ENCODE data around the gene CLDN14.

The CLDN14 gene

DNA sequence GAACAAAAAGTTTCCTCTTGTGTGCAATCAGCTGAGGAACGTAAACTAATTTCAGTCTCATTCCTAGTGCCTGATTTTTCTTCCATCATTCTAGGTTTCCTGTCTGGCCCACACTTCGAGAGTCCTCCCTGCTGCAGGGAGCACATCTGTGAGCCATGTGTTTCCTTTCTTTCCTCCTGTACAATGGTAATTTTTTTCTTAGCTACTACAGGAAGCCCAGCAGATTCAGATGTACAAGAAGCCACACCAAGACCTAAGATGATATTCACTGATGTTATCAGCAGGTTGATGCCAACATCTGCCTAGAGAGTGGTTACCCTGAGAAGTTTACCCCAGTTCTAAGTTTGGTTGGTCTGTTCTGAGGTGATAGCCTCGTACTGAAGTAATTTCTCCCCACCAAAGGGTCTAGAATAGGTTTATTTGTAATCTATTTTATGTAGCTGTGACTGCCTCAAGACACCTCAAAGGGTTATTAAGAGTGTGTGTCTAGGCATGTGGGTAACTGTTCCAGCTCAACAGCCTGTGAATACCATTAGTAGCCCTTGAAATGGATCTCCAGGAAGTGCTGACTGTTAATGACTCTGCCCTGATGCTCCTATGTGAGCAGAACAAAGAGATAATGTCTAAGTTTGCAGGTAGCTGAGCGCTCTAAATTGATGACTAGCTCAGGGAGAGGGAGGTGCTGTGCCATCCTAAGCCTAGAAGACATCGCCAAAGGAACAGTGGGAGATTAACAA, 31.7 kb upstream of the CLDN14 start:
- Histone ChIP-seq H3K27me3 (replicated peaks; ENCODE audit: control insufficient read depth, insufficient read depth, low read length) (peaks cover 39% of the 10 kb centered on the region), H3K4me1 (ENCODE audit: control insufficient read depth, insufficient read depth, low read length) (no peaks in the 10 kb centered on the region), H3K36me3 (ENCODE audit: control insufficient read depth, insufficient read depth, low read length, severe bottlenecking) (no peaks in the 10 kb centered on the region), H3K9me3 (ENCODE audit: control insufficient read depth, low read length) (no peaks in the 10 kb centered on the region), H3K9ac (ENCODE audit: low read length) (no peak overlapping the region), H3K4me3 (ENCODE audit: low read length) (no peak overlapping the region)
- DNase-seq (ENCODE audit: low read depth): no peak

DNA sequence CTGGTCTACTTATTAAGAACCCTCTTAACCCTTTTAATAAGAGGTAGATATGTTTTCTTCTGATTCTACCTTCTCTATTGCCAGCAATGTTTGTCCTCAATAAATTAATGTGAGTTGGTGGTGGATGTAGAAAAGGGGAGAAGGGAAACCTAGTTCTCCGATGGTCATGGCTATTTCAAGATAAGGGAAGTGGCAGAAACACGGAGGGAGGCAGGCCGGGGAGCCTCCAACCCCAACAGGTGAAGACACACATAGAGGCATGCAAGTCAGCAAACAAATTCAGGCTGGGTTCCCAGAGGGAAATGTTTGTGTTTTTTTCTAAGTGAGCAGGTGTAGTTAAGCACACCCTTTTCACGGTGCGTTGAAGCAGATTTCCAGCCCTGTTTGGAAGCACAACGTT, 31.0 kb upstream of the CLDN14 start:
- no peak overlapping the region for H3K9ac ChIP-seq (ENCODE audit: low read length)
- no peaks in the 10 kb centered on the region for H3K36me3 ChIP-seq (ENCODE audit: control insufficient read depth, insufficient read depth, low read length, severe bottlenecking)
- H3K4me3 ChIP-seq (ENCODE audit: low read length): no peak overlapping the region
- peaks cover 39% of the 10 kb centered on the region for H3K27me3 ChIP-seq (replicated peaks; ENCODE audit: control insufficient read depth, insufficient read depth, low read length)
- no peaks in the 10 kb centered on the region for H3K4me1 ChIP-seq (ENCODE audit: control insufficient read depth, insufficient read depth, low read length)
- no peak for DNase-seq (ENCODE audit: low read depth)
- H3K9me3 ChIP-seq (ENCODE audit: control insufficient read depth, low read length): no peaks in the 10 kb centered on the region

DNA sequence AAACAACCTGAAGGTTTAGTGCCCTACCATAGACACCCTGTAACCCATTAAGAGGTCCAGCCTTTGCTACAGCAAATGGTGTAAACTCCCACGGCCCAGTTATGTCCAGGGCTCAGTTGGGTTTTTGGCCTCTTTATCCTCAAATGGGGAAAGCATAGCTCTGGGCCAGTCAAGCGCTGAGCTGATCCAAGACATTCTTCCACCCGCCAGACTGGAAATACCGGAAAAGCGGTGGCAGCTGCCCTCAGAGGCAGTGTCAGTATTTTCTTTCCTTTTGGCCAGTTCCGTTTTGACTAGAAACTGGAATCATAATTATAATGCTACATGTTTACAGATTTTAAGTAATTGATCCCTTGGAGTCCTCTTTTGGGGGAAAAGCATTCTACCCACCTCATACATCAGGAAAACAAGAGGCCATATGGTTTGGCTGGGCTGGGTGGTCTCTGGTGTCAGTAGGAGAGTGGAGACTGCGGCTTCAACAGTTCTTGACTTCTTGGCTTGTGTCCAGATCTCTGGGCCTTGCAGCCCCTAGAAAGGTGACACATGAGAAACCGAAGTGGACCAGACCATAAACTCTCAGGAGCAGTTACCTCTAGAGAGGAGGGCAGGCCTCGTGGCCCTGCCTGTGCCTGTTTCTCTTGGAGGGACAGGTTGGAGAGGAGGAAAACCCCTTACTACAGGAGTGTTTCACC, 30.2 kb upstream of the CLDN14 start:
- H3K36me3 ChIP-seq (ENCODE audit: control insufficient read depth, insufficient read depth, low read length, severe bottlenecking): no peaks in the 10 kb centered on the region
- no peak overlapping the region for H3K9ac ChIP-seq (ENCODE audit: low read length)
- H3K4me3 ChIP-seq (ENCODE audit: low read length): no peak overlapping the region
- no peaks in the 10 kb centered on the region for H3K9me3 ChIP-seq (ENCODE audit: control insufficient read depth, low read length)
- DNase-seq (ENCODE audit: low read depth): no peak
- no peaks in the 10 kb centered on the region for H3K4me1 ChIP-seq (ENCODE audit: control insufficient read depth, insufficient read depth, low read length)
- peaks cover 44% of the 10 kb centered on the region for H3K27me3 ChIP-seq (replicated peaks; ENCODE audit: control insufficient read depth, insufficient read depth, low read length)

DNA sequence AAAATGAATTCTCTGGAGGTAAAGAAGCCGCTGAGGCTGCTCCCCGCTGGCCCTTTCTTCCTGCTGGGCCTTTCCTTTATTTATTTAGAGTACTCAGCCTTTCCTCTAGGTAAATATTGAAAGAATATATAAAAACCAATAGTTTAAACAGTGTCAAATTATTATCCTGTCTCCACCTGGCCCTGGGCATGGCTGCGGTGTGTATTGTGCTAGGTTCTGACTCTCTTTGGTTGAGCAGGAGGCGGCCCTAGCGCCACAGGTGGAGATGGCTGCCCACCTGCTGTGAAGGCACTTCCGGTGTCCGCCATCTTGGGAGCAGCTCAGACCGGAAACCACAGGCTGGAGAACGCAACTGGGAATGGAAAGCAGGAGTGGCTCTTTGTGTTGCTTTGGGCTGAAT, 29.0 kb upstream of the CLDN14 start:
- no peak overlapping the region for H3K4me3 ChIP-seq (ENCODE audit: low read length)
- no peak for DNase-seq (ENCODE audit: low read depth)
- H3K9me3 ChIP-seq (ENCODE audit: control insufficient read depth, low read length): no peaks in the 10 kb centered on the region
- H3K4me1 ChIP-seq (ENCODE audit: control insufficient read depth, insufficient read depth, low read length): no peaks in the 10 kb centered on the region
- H3K36me3 ChIP-seq (ENCODE audit: control insufficient read depth, insufficient read depth, low read length, severe bottlenecking): no peaks in the 10 kb centered on the region
- H3K27me3 ChIP-seq (replicated peaks; ENCODE audit: control insufficient read depth, insufficient read depth, low read length): peaks cover 38% of the 10 kb centered on the region
- H3K9ac ChIP-seq (ENCODE audit: low read length): no peak overlapping the region

DNA sequence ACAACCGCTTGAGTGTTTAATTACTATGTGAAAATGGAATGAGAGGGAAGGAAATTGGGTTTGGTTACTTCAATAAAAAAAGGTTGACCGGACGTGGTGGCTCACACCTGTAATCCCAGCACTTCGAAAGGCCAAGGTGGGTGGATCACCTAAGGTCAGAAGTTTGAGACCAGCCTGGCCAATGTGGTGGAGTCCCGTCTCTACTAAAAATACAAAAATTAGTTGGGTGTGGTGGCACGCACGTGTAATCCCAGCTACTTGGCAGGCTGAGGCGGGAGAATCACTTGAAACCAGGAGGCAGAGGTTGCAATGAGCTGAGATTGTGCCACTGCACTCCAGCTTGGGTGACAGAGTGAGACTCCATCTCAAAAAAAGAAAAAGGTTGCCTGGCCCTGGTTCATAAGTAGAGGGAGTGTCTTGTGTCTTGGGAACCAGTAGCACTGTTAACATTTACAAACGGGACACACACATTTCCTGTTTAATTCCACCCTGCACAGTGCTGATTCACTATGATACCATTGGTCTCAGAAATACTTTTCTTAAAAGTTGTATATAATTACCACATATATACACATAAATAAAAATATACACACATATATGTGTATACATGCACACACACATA, 27.6 kb upstream of the CLDN14 start:
- Histone ChIP-seq H3K9me3 (ENCODE audit: control insufficient read depth, low read length) (no peaks in the 10 kb centered on the region), H3K4me1 (ENCODE audit: control insufficient read depth, insufficient read depth, low read length) (no peaks in the 10 kb centered on the region), H3K27me3 (replicated peaks; ENCODE audit: control insufficient read depth, insufficient read depth, low read length) (peaks cover 27% of the 10 kb centered on the region), H3K36me3 (ENCODE audit: control insufficient read depth, insufficient read depth, low read length, severe bottlenecking) (no peaks in the 10 kb centered on the region), H3K4me3 (ENCODE audit: low read length) (no peak overlapping the region), H3K9ac (ENCODE audit: low read length) (no peak overlapping the region)
- no peak for DNase-seq (ENCODE audit: low read depth)

DNA sequence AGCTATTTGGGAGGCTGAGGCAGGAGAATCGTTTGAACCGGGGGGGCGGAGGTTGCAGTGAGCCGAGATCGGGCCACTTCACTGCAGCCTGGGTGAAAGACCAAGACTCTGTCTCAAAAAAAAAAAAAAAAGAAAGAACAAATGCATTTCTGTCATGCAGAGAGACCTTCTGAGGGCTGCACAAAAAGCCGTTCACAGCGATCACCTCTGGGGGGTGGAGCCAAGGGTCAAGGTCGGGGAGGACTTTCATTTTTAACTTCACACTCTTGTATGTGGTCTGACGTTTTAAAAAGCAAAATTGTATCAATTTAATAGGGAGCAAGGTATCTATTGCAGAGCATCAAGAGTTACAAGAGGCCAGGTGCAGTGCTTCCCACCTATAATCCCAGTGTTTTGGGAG, 26.6 kb upstream of the CLDN14 start:
- no peak overlapping the region for H3K9ac ChIP-seq (ENCODE audit: low read length)
- H3K9me3 ChIP-seq (ENCODE audit: control insufficient read depth, low read length): no peaks in the 10 kb centered on the region
- no peak overlapping the region for H3K4me3 ChIP-seq (ENCODE audit: low read length)
- H3K36me3 ChIP-seq (ENCODE audit: control insufficient read depth, insufficient read depth, low read length, severe bottlenecking): no peaks in the 10 kb centered on the region
- H3K27me3 ChIP-seq (replicated peaks; ENCODE audit: control insufficient read depth, insufficient read depth, low read length): peaks cover 17% of the 10 kb centered on the region
- DNase-seq (ENCODE audit: low read depth): no peak
- no peaks in the 10 kb centered on the region for H3K4me1 ChIP-seq (ENCODE audit: control insufficient read depth, insufficient read depth, low read length)

DNA sequence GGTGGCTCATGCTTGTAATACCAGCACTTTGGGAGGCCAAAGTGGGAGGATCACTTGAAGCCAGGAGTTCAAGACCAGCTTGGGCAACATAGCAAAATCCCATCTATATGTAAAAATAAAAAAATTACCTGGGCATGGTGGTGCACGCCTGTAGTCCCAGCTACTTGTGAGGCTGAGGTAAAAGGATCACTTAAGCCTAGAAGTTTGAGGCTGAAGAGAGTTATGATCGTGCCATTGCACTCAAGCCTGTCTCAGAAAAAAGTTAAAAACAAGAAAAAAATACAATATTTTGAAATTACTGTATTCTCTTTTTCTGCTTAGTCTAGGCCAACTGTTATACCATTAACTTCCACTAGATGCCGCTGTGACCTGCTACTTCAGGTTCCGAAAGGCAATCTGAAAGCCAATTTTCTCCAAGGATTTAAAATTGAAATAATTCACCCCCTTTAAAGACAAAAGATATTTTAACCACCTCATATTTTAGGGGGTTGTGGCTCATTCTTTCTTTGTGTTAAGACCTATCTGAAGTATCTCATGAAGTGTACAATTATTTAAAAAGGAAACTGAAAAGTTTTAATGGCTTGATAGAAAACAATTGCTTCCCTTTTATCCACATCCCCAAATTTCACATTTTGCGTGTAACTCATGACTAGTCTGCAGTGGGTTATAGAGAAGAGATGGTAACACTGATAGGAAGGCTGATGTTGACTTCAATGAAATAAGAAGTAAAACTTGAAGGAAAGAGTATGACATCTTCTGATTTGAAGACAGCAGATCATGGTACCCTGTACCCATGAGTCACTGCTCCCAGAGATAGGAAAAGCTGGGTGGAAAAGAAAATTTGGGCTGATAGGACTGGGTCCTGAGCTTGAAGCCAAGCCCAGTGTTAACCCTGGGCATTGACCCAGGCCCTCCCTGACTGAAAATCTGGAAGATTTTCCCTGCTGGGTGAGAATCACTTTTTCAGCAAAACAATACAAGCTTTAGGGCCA, 24.4 kb upstream of the CLDN14 start:
- DNase-seq (ENCODE audit: low read depth): peak; percentile 85
- Histone ChIP-seq H3K4me3 (ENCODE audit: low read length) (no peak overlapping the region), H3K4me1 (ENCODE audit: control insufficient read depth, insufficient read depth, low read length) (peaks cover 13% of the 10 kb centered on the region), H3K36me3 (ENCODE audit: control insufficient read depth, insufficient read depth, low read length, severe bottlenecking) (no peaks in the 10 kb centered on the region), H3K9ac (ENCODE audit: low read length) (no peak overlapping the region), H3K9me3 (ENCODE audit: control insufficient read depth, low read length) (no peaks in the 10 kb centered on the region), H3K27me3 (replicated peaks; ENCODE audit: control insufficient read depth, insufficient read depth, low read length) (peaks cover 11% of the 10 kb centered on the region)

DNA sequence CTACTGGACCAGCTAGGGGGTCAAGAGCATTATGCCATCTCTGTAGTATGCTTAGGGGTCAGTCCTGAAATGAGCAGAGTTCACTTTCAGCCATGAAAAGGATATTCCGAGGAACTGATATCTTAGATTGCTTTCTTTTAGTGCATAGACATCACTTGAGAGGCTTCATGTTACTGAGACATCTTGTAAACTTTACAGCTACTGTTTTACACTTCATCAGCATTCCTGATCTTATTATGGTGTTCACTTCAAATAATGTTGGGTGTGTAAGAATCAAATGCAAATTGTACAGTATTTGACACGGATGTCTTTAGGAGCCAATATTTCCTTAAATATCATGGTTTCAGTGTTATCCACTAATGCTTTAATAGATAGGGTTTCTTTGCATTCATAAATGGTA, 22.4 kb upstream of the CLDN14 start:
- Histone ChIP-seq H3K9ac (ENCODE audit: low read length) (no peak overlapping the region), H3K27me3 (replicated peaks; ENCODE audit: control insufficient read depth, insufficient read depth, low read length) (peaks cover 5% of the 10 kb centered on the region), H3K36me3 (ENCODE audit: control insufficient read depth, insufficient read depth, low read length, severe bottlenecking) (no peaks in the 10 kb centered on the region), H3K9me3 (ENCODE audit: control insufficient read depth, low read length) (no peaks in the 10 kb centered on the region), H3K4me3 (ENCODE audit: low read length) (no peak overlapping the region), H3K4me1 (ENCODE audit: control insufficient read depth, insufficient read depth, low read length) (peaks cover 13% of the 10 kb centered on the region)
- no peak for DNase-seq (ENCODE audit: low read depth)

DNA sequence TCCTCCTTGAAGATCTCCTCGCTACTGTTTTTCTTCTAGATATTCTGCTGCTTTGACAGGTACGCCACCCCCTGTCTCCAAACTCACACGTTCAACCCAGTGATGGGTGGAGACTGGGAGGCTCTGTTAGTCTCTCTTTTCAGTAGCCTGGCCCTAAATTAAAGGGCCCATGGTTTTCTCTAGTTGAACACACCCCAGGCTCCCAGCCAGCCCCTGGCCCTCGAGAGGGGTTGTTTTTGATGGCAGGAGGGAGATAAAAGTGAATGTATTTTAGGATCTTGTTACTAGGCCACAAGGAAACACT, 21.6 kb upstream of the CLDN14 start:
- no peaks in the 10 kb centered on the region for H3K9me3 ChIP-seq (ENCODE audit: control insufficient read depth, low read length)
- H3K4me3 ChIP-seq (ENCODE audit: low read length): no peak overlapping the region
- no peak overlapping the region for H3K9ac ChIP-seq (ENCODE audit: low read length)
- no peak for DNase-seq (ENCODE audit: low read depth)
- no peaks in the 10 kb centered on the region for H3K36me3 ChIP-seq (ENCODE audit: control insufficient read depth, insufficient read depth, low read length, severe bottlenecking)
- peaks cover 13% of the 10 kb centered on the region for H3K4me1 ChIP-seq (ENCODE audit: control insufficient read depth, insufficient read depth, low read length)
- H3K27me3 ChIP-seq (replicated peaks; ENCODE audit: control insufficient read depth, insufficient read depth, low read length): peaks cover 5% of the 10 kb centered on the region

DNA sequence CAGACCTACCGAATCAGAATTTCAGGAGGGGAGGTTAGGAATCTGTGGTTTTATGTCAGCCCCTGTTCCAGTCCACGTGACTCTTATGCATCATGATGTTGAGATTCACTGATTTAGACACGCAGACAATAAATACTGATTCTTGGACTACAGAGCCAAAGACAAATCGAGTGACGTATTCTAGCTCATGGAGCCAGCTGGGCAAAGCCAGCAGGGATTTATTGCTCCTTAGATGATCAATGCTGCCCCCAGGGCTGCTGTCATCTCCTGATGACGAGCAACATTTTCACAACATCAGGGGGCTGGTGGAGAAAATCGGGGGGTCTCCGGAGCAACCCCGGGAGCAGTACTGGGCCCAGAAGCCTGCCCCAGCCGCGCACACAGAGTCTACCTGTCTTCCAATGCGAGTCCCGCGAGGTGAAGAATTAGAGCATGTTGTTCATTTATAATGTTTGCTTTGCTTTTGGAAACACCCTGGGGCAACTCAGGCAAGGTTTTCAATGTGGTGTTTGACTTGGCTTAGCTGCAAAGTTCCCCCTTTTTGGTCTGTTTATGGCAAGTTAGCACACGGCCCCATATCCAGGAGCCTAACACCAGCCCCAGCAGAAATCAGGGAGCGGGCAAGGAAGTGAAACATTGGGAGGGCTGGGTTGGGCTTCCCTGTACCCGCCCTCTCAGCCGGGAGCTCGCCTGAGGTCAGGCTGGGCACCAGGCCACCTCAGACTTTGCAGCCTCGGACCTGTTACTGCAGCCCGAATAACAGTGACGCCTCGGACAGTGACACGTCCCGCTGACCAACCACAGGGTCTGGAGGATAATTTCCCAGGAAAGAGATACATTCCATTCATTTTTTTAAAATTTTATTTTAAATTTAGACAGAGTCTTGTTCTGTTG, 19.9 kb upstream of the CLDN14 start:
- Histone ChIP-seq H3K4me1 (ENCODE audit: control insufficient read depth, insufficient read depth, low read length) (peaks cover 13% of the 10 kb centered on the region), H3K9me3 (ENCODE audit: control insufficient read depth, low read length) (no peaks in the 10 kb centered on the region), H3K9ac (ENCODE audit: low read length) (peak overlapping the region; percentile 33), H3K27me3 (replicated peaks; ENCODE audit: control insufficient read depth, insufficient read depth, low read length) (peaks cover 3% of the 10 kb centered on the region), H3K4me3 (ENCODE audit: low read length) (peak overlapping the region; percentile 62), H3K36me3 (ENCODE audit: control insufficient read depth, insufficient read depth, low read length, severe bottlenecking) (no peaks in the 10 kb centered on the region)
- DNase-seq (ENCODE audit: low read depth): no peak

Measured in adipocyte (in vitro differentiated cells).